SU-DHL-6 (cell line): ENCODE data around the gene ZDHHC13.
"Not testable (repeated sequence)": the region's sequence is repeated elsewhere in the genome, so short reads cannot be mapped to it uniquely, and the experiment has no call there.

Source experiments
- H2AFZ ChIP-seq: fragments of 200-600 bp; sonication (generic); 2 replicates; pipeline ENCODE4 v1.6.1; 2014; ENCODE audit warnings: low read depth, mild to moderate bottlenecking, moderate library complexity, mixed read lengths, antibody characterized with exemption, low read length; ENCODE audit not compliant: severe bottlenecking
- H3F3A ChIP-seq: fragments of 200-600 bp; shearing (Covaris generic); 2 replicates; pipeline ENCODE4 v1.6.0; 2016; ENCODE audit warnings: antibody characterized with exemption, mild to moderate bottlenecking; ENCODE audit not compliant: insufficient read depth
- H3K27ac ChIP-seq: fragments of 200-600 bp; sonication (generic); 2 replicates; pipeline ENCODE4 v1.5.1; 2016; ENCODE audit warnings: low read depth, mild to moderate bottlenecking, low read length, moderate library complexity, mixed read lengths
- H3K27me3 ChIP-seq: fragments of 200-600 bp; sonication (generic), shearing (Covaris generic); 2 replicates; pipeline ENCODE4 v1.6.0; 2014; ENCODE audit warnings: mild to moderate bottlenecking, low read length
- H3K36me3 ChIP-seq: fragments of 200-600 bp; sonication (generic); 2 replicates; pipeline ENCODE4 v1.6.1; 2014; ENCODE audit warnings: mild to moderate bottlenecking, low read length, mixed read lengths
- H3K4me2 ChIP-seq: fragments of 300-600, 200-600 bp; shearing (Covaris generic), sonication (generic); 2 replicates; pipeline ENCODE4 v1.6.0; 2014; ENCODE audit warnings: low read length, low read depth, mild to moderate bottlenecking; ENCODE audit not compliant: poor library complexity, severe bottlenecking
- H3K4me3 ChIP-seq: fragments of 200-600 bp; sonication (generic); 2 replicates; pipeline ENCODE4 v1.5.1; 2014; ENCODE audit warnings: antibody characterized with exemption, low read length, mild to moderate bottlenecking, mixed read lengths; ENCODE audit not compliant: insufficient read depth, poor library complexity, severe bottlenecking
- H3K79me2 ChIP-seq: fragments of 200-600 bp; sonication (generic); 2 replicates; pipeline ENCODE4 v1.6.1; 2014; ENCODE audit warnings: mild to moderate bottlenecking, low read length, moderate library complexity; ENCODE audit not compliant: insufficient read depth
- H3K9ac ChIP-seq: fragments of 200-600 bp; sonication (generic); 2 replicates; pipeline ENCODE4 v1.7.0; 2014; ENCODE audit warnings: mild to moderate bottlenecking, low read length
- H3K9me2 ChIP-seq: fragments of 200-600 bp; sonication (generic); replicated peaks from 2 replicates; pipeline ENCODE4 v1.6.1; 2014; ENCODE audit warnings: low read length; ENCODE audit not compliant: insufficient read depth
- H3K9me3 ChIP-seq: fragments of 200-600 bp; sonication (generic); 2 replicates; pipeline ENCODE4 v1.6.1; 2014; ENCODE audit warnings: low read length, mixed read lengths; ENCODE audit not compliant: insufficient read depth
- H4K20me1 ChIP-seq: fragments of 200-600 bp; sonication (generic); 2 replicates; pipeline ENCODE4 v1.6.1; 2014; ENCODE audit warnings: low read depth, mild to moderate bottlenecking, antibody characterized with exemption, low read length, moderate library complexity, mixed read lengths
- CTCF ChIP-seq: fragments of 200-600 bp; sonication (generic); IDR thresholded peaks from one replicate; pipeline ENCODE4 v1.5.1; 2017; ENCODE audit warnings: antibody characterized with exemption, mild to moderate bottlenecking, low read length, moderate library complexity; ENCODE audit not compliant: insufficient read depth, poor library complexity, severe bottlenecking
- EZH2phosphoT487 ChIP-seq: fragments of 200-600 bp; sonication (generic), shearing (Covaris generic); conservative IDR thresholded peaks from 2 replicates; pipeline ENCODE4 v1.6.1; 2018; ENCODE audit warnings: mild to moderate bottlenecking, antibody characterized with exemption, low read length, moderate library complexity, mixed read lengths

The ZDHHC13 gene

GRCh38 chr11:19121646-19122045 lies 4.7 kb downstream of the ZDHHC13 start:
- no peaks in the 10 kb centered on the region for H3K9me2 ChIP-seq
- H2AFZ ChIP-seq = no peak overlapping the region
- peaks cover 8% of the 10 kb centered on the region; the same call in 1 of the 2 replicates for H4K20me1 ChIP-seq
- H3K9me3 ChIP-seq = no peaks in the 10 kb centered on the region
- no peak overlapping the region for H3K9ac ChIP-seq
- 0 out of 2 replicates have a peak, but pooled peaks cover 3% of the 10 kb centered on the region for H3F3A ChIP-seq
- H3K79me2 ChIP-seq = peaks cover 87% of the 10 kb centered on the region
- no peak overlapping the region for H3K4me3 ChIP-seq
- no peak overlapping the region for H3K27ac ChIP-seq
- H3K27me3 ChIP-seq = no peaks in the 10 kb centered on the region
- peaks cover 23% of the 10 kb centered on the region for H3K36me3 ChIP-seq
- peak overlapping the region; percentile 31 for H3K4me2 ChIP-seq
- TF ChIP-seq EZH2phosphoT487 = no peak
- TF ChIP-seq CTCF = no peak

- H3K9ac ChIP-seq = no peak overlapping the region
- no peaks in the 10 kb centered on the region for H3K9me2 ChIP-seq
- H2AFZ ChIP-seq = no peak overlapping the region
- TF ChIP-seq EZH2phosphoT487 = no peak
- TF ChIP-seq CTCF = no peak
- peaks cover 25% of the 10 kb centered on the region for H3K36me3 ChIP-seq
- H3K4me2 ChIP-seq = no peak overlapping the region
- peaks cover 3% of the 10 kb centered on the region; the same call in 1 of the 2 replicates for H3F3A ChIP-seq
- H3K4me3 ChIP-seq = no peak overlapping the region
- H4K20me1 ChIP-seq = peaks cover 8% of the 10 kb centered on the region; the same call in 1 of the 2 replicates
- no peaks in the 10 kb centered on the region for H3K27me3 ChIP-seq
- H3K27ac ChIP-seq = no peak overlapping the region
- H3K9me3 ChIP-seq = no peaks in the 10 kb centered on the region
- peaks cover 92% of the 10 kb centered on the region for H3K79me2 ChIP-seq
Observed at GRCh38 chr11:19122960-19123615, 6.1 kb downstream of the ZDHHC13 start.

GRCh38 chr11:19126562-19127325 lies 9.8 kb downstream of the ZDHHC13 start:
- not testable (repeated sequence) for H2AFZ ChIP-seq
- H3K79me2 ChIP-seq = peaks cover 90% of the 10 kb centered on the region

DNA sequence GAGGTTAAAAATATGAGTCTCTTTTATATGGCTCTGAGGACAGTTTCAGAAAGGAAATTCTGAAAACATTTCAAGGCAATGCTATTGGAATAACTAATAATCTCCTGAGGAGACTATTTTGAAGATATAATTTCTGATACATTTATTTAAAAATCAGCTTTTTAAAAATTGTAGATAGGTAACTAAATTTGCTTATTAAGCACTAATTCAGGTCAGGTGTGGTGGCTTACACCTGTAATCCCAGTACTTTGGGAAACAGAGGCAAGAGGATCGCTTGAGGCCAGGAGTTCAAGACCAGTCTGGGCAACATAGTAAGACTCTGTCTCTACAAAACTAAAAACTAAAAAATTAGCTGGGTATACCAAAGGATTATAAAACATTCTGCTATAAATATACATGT lies 17.0 kb downstream of the ZDHHC13 start:
- Histone ChIP-seq H3K79me2 (peaks cover 42% of the 10 kb centered on the region), H3K9me3 (no peaks in the 10 kb centered on the region; the same call in 1 of the 2 replicates), H2AFZ (no peak overlapping the region), H3K9me2 (no peaks in the 10 kb centered on the region), H3K27me3 (no peaks in the 10 kb centered on the region), H3K4me2 (no peak overlapping the region), H3K27ac (no peak overlapping the region), H3F3A (no peaks in the 10 kb centered on the region), H4K20me1 (no peaks in the 10 kb centered on the region), H3K9ac (no peak overlapping the region), H3K4me3 (no peak overlapping the region), H3K36me3 (peaks cover 39% of the 10 kb centered on the region)
- no peak for TF ChIP-seq EZH2phosphoT487
- TF ChIP-seq CTCF = no peak

More at GRCh38 chr11:19126562-19127325, 9.8 kb downstream of the ZDHHC13 start:
- H3F3A ChIP-seq, H3K27ac ChIP-seq, H3K4me3 ChIP-seq, H3K27me3 ChIP-seq, H3K9me3 ChIP-seq, H3K4me2 ChIP-seq, H3K9ac ChIP-seq, H3K9me2 ChIP-seq: not testable (repeated sequence)
- Histone ChIP-seq H3K36me3 (peaks cover 42% of the 10 kb centered on the region), H4K20me1 (peaks cover 11% of the 10 kb centered on the region; the same call in 1 of the 2 replicates)

DNA sequence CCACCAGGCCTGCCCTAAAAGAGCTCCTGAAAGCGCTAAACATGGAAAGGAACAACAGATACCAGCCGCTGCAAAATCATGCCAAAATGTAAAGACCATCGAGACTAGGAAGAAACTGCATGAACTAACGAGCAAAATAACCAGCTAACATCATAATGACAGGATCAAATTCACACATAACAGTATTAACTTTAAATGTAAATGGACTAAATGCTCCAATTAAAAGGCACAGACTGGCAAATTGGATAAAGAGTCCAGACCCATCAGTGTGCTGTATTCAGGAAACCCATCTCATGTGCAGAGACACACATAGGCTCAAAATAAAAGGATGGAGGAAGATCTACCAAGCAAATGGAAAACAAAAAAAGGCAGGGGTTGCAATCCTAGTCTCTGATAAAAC lies 19.9 kb downstream of the ZDHHC13 start:
- H3K27ac ChIP-seq, H3K4me2 ChIP-seq, H3K9me3 ChIP-seq, H3K4me3 ChIP-seq, H3F3A ChIP-seq, H2AFZ ChIP-seq, H3K9me2 ChIP-seq, H4K20me1 ChIP-seq, H3K9ac ChIP-seq, H3K27me3 ChIP-seq: not testable (repeated sequence)
- peaks cover 24% of the 10 kb centered on the region for H3K36me3 ChIP-seq
- H3K79me2 ChIP-seq = peaks cover 16% of the 10 kb centered on the region
